Neuron (in vitro differentiated cells): ENCODE results near the gene PADI3.

Experiments used
- H2AFZ ChIP-seq: one replicate; pipeline ENCODE4 v1.6.1; 2013; ENCODE audit warnings: low read depth, mild to moderate bottlenecking, inconsistent platforms, low read length, moderate library complexity
- H3K27me3 ChIP-seq: one replicate; pipeline ENCODE4 v1.6.1; 2013; ENCODE audit warnings: low read length; ENCODE audit not compliant: insufficient read depth
- H3K36me3 ChIP-seq: one replicate; pipeline ENCODE4 v1.6.1; 2013; ENCODE audit warnings: low read length; ENCODE audit not compliant: insufficient read depth
- H3K4me1 ChIP-seq: one replicate; pipeline ENCODE4 v1.6.1; 2013; ENCODE audit warnings: low read length; ENCODE audit not compliant: insufficient read depth
- H3K4me3 ChIP-seq: 2 replicates; pipeline ENCODE4 v1.5.1; 2013; ENCODE audit warnings: mild to moderate bottlenecking, low read length, moderate library complexity
- H3K9me3 ChIP-seq: one replicate; pipeline ENCODE4 v1.6.1; 2013; ENCODE audit warnings: low read length

Gene PADI3

DNA sequence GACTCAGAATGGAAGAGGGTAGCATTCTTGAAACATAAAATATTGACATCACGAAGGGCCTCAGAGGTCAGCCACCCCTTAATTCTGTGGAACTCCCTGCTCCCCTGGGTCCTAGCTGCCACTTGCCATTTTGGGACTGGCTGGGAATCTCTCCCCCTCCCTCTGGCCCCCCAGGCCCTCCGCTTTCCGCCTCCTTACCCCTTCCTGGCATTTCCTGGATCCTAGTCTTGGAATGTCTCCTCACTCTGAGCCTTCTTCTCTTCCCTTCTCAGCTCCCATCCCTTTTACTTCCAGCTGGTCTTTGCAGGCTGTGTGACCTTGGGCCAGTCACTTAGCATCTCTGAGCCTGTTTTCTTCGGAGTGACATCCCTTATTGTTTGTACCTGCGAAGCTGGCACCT lies 39.5 kb upstream of the PADI3 start:
- Histone ChIP-seq H3K27me3 (peaks cover 7% of the 10 kb centered on the region), H2AFZ (no peak overlapping the region), H3K4me3 (peak overlapping the region; percentile 36), H3K9me3 (no peaks in the 10 kb centered on the region), H3K36me3 (no peaks in the 10 kb centered on the region), H3K4me1 (peaks cover 26% of the 10 kb centered on the region)

DNA sequence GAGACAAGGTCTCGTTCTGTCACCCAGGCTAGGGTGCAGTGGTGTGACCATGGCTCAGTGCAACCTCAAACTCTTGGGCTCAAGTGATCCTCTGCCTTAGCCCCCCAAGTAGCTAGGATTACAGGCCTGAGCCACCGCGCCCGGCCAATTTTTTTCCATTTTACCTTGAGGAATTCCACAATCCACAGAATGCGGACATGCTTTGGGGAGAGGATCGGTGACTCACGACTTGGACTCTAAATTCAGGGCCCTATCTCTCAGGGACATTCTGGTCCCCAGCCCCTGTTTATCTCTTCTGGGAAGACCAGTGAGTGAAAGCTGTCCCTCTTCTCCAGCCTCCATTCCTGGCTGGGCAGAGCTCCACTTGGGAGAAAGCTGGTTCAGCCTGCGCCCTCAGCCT lies 38.7 kb upstream of the PADI3 start:
- no peak overlapping the region for H2AFZ ChIP-seq
- H3K9me3 ChIP-seq, result no peaks in the 10 kb centered on the region
- H3K36me3 ChIP-seq, result no peaks in the 10 kb centered on the region
- H3K27me3 ChIP-seq, result peaks cover 9% of the 10 kb centered on the region
- no peak overlapping the region for H3K4me3 ChIP-seq
- peaks cover 26% of the 10 kb centered on the region for H3K4me1 ChIP-seq

DNA sequence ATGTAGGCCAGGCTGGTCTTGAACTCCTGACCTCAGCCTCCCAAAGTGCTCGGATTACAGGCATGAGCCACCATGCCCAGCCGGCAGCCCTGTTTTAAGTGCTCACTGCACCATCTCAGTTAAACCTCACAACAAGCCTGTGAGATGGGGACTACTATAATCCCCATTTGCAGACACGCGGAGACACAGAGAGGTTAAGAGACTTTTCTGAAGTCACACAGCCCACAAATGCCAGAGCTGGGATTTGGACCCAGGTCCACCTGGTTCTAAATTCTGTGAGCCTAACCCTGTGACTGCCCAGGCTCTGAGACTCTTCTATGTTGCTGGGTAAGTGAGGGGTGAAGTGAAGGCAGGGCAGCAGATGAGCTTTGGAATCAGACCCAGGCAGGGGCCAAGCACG lies 37.5 kb upstream of the PADI3 start:
- H3K36me3 ChIP-seq, result no peaks in the 10 kb centered on the region
- H3K9me3 ChIP-seq, result no peaks in the 10 kb centered on the region
- H3K4me1 ChIP-seq, result peaks cover 22% of the 10 kb centered on the region
- no peak overlapping the region for H3K4me3 ChIP-seq
- no peak overlapping the region for H2AFZ ChIP-seq
- H3K27me3 ChIP-seq, result peaks cover 15% of the 10 kb centered on the region

DNA sequence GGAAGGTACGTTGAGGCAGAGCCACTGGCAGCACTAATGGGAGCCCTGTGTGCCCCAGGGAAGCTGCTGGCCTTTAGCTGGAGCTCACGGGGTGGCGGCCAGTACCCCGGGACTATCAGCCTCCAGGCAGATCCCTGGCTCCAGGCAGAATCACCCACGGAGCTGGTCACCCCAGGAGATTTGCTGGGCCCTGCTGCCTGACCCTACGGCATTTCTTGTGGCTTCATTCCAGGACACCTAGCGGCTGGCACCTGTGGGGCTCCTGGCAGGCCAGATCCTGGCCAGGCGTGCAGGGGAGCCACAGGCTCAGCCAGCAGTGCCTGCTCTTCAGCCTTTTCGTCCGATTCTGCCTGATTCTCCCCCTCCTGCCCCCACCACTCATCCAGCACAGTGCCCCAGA lies 36.9 kb upstream of the PADI3 start:
- no peak overlapping the region for H3K4me3 ChIP-seq
- H3K4me1 ChIP-seq, result peaks cover 22% of the 10 kb centered on the region
- no peak overlapping the region for H2AFZ ChIP-seq
- no peaks in the 10 kb centered on the region for H3K36me3 ChIP-seq
- peaks cover 15% of the 10 kb centered on the region for H3K27me3 ChIP-seq
- no peaks in the 10 kb centered on the region for H3K9me3 ChIP-seq

GRCh38 chr1:17212487-17213121 lies 36.3 kb upstream of the PADI3 start:
- peaks cover 15% of the 10 kb centered on the region for H3K27me3 ChIP-seq
- no peak overlapping the region for H2AFZ ChIP-seq
- H3K36me3 ChIP-seq, result no peaks in the 10 kb centered on the region
- no peak overlapping the region for H3K4me3 ChIP-seq
- peaks cover 22% of the 10 kb centered on the region for H3K4me1 ChIP-seq
- H3K9me3 ChIP-seq, result no peaks in the 10 kb centered on the region

- Histone ChIP-seq H3K4me1 (peaks cover 22% of the 10 kb centered on the region), H3K36me3 (no peaks in the 10 kb centered on the region), H3K27me3 (peaks cover 15% of the 10 kb centered on the region), H2AFZ (no peak overlapping the region), H3K4me3 (no peak overlapping the region), H3K9me3 (no peaks in the 10 kb centered on the region)
Measured at GRCh38 chr1:17213148-17213781, 35.6 kb upstream of the PADI3 start.

DNA sequence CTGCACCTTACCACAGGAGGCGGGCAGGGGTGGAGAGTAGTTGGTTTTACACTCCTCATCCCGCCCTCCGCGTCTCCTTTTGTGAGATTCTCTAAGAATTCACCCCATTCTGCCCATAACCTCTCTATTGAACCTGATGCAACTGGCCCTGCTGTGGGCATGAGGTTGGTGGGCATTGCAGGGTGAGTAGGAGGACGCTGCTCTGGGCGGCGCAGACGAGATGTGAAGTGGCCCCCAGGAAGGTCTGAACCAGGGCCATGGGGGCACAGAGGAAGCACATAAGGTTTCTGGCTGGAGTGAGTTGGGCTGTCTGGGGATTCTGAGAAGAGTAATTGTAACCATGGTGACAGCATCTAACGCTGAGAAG lies 35.1 kb upstream of the PADI3 start:
- H3K4me1 ChIP-seq, result peaks cover 20% of the 10 kb centered on the region
- no peak overlapping the region for H2AFZ ChIP-seq
- H3K36me3 ChIP-seq, result no peaks in the 10 kb centered on the region
- H3K4me3 ChIP-seq, result no peak overlapping the region
- H3K27me3 ChIP-seq, result peaks cover 15% of the 10 kb centered on the region
- no peaks in the 10 kb centered on the region for H3K9me3 ChIP-seq

DNA sequence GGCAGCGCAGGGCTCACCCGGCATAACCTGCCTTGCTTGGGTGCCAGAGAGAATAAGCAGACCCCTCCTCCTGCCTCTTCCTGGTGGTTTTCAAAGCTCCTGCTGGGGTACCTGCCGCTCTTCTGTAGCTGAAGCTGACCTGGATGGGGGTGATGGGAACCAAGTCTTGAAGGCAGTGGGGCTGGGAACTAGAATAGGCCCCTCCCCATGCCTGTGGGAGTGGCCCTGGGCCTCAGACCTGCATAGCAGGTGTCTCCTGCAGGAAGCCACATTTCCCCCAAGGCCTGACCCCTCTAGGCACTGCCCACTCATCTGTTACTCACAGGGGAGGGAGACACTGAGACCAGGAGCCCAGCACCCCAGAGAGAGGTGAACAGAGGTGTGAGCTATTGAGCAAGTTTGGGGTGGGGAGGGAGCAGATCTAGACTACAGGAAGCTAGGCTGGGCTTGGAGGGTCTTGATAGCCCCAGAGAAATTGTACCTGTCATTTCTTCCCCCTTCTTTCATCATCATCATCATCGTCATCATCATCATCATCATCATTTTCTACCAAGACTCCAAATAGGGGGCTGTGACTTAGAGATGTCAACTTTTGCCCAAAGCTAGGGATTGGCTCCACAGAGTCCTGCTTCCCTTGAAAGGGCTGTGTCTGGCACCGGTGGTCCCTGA lies 33.9 kb upstream of the PADI3 start:
- no peak overlapping the region for H3K4me3 ChIP-seq
- H3K27me3 ChIP-seq, result peaks cover 15% of the 10 kb centered on the region
- no peak overlapping the region for H2AFZ ChIP-seq
- no peaks in the 10 kb centered on the region for H3K36me3 ChIP-seq
- peaks cover 13% of the 10 kb centered on the region for H3K4me1 ChIP-seq
- no peaks in the 10 kb centered on the region for H3K9me3 ChIP-seq

DNA sequence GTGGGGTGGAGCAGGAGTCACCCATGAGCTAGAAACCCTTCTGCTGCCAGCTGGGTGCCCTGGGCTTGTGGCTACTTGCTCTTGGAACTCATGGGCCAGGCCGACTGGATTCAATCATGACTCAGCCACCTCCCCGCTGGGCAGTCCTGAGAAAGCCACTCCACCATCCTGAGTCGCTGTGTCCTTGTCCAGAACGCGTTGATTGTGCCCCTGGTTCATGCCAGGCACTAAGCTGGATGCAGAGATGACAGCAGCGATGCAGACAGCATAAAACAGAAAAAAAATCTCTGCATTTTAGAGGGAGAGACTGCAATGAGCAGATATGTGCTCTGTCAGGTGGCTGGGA lies 33.4 kb upstream of the PADI3 start:
- H3K4me3 ChIP-seq, result no peak overlapping the region
- peaks cover 13% of the 10 kb centered on the region for H3K4me1 ChIP-seq
- peaks cover 15% of the 10 kb centered on the region for H3K27me3 ChIP-seq
- no peaks in the 10 kb centered on the region for H3K9me3 ChIP-seq
- H2AFZ ChIP-seq, result no peak overlapping the region
- no peaks in the 10 kb centered on the region for H3K36me3 ChIP-seq

- Histone ChIP-seq H2AFZ (no peak overlapping the region), H3K4me1 (peaks cover 13% of the 10 kb centered on the region), H3K4me3 (no peak overlapping the region), H3K36me3 (no peaks in the 10 kb centered on the region), H3K27me3 (peaks cover 15% of the 10 kb centered on the region), H3K9me3 (no peaks in the 10 kb centered on the region)
Measured at GRCh38 chr1:17216078-17216477, 32.8 kb upstream of the PADI3 start.

GRCh38 chr1:17217607-17218006 lies 31.3 kb upstream of the PADI3 start:
- Histone ChIP-seq H3K36me3 (no peaks in the 10 kb centered on the region), H3K4me3 (no peak overlapping the region), H2AFZ (no peak overlapping the region), H3K4me1 (peaks cover 6% of the 10 kb centered on the region), H3K27me3 (peaks cover 15% of the 10 kb centered on the region), H3K9me3 (no peaks in the 10 kb centered on the region)

GRCh38 chr1:17218939-17219338 lies 30.0 kb upstream of the PADI3 start:
- Histone ChIP-seq H2AFZ (no peak overlapping the region), H3K27me3 (peaks cover 9% of the 10 kb centered on the region), H3K9me3 (no peaks in the 10 kb centered on the region), H3K36me3 (no peaks in the 10 kb centered on the region), H3K4me3 (no peak overlapping the region), H3K4me1 (no peaks in the 10 kb centered on the region)

- no peaks in the 10 kb centered on the region for H3K9me3 ChIP-seq
- H3K36me3 ChIP-seq, result no peaks in the 10 kb centered on the region
- H3K4me3 ChIP-seq, result no peak overlapping the region
- no peaks in the 10 kb centered on the region for H3K4me1 ChIP-seq
- peaks cover 4% of the 10 kb centered on the region for H3K27me3 ChIP-seq
- H2AFZ ChIP-seq, result no peak overlapping the region
Measured at GRCh38 chr1:17220287-17220686, 28.6 kb upstream of the PADI3 start.
